ENCODE results near the gene BRWD1. TPM values are rescaled to one million over a fixed set of nuclear protein-coding genes. Genes with fewer than 3 reads are reported as not detected.

BRWD1 gene
- total and polyA plus RNA-seq, 2 of the 13 experiments (the other 11 are each of a cell fraction or from before 2014, with no cell fraction given): 13.9 to 28.0 TPM

GRCh38 chr21:39314143-39315027 lies 953 bp upstream of the BRWD1 start:
- peaks cover 25% of the 10 kb centered on the region for H4K20me1 ChIP-seq (ENCODE audit: insufficient read depth, low read length)
- CTCF ChIA-PET (ENCODE audit: low intra/inter-chr PET ratio, low total read pairs): interaction anchor here (2.2 kb wide), 1 partner anchor 74 kb away, joined by 10 read pairs; no protein-coding TSS in a partner anchor
- peak overlapping the region; percentile 61 to 76 (median 72) for H3K4me3 ChIP-seq (replicated peaks in 1 of 3; ENCODE audit: insufficient read depth in 1 of 3, low read depth in 2 of 3, low read length in 3 of 3)
- intact Hi-C loops (cut with micrococcal nuclease; ENCODE audit: unreplicated experiment): loop anchor here (2.0 kb wide), 1 partner anchor 74 kb away; no protein-coding TSS in a partner anchor
- ATAC-seq (peak; percentile 60), FAIRE-seq (peak; percentile 28), DNase-seq (ENCODE audit: low spot score) (peak; percentile 31)
- H2AFZ ChIP-seq (ENCODE audit: low read length): peak overlapping the region; percentile 80
- POLR2A ChIA-PET: interaction anchor here (0.6 to 5.0 kb wide), 8 partner anchors 12 to 131 kb away, joined by 3 to 47 read pairs (median 10); partner anchors contain the start of genes HMGN1 and PSMG1
- peak overlapping the region; percentile 92 for H3K9ac ChIP-seq (ENCODE audit: insufficient read depth, low read depth, low read length)
- peak overlapping the region; percentile 100 for H3K4me2 ChIP-seq (ENCODE audit: low read depth, low read length)
- in situ Hi-C loops (cut with HindIII; ENCODE audit: extremely low pct_ligation_motif_present, low pct_unique_long_range_greater_than_20kb): no loop called here
- H3K27me3 ChIP-seq (ENCODE audit: control insufficient read depth in 1 of 2, insufficient read depth in 2 of 2, low read length in 2 of 2): no peaks in the 10 kb centered on the region; a peak in 1 of 5 replicates
- H3K36me3 ChIP-seq (replicated peaks in 1 of 2; ENCODE audit: control insufficient read depth in 1 of 2, insufficient read depth in 2 of 2, low read length in 2 of 2): peaks cover 0 to 9% of the 10 kb centered on the region in 2 experiments; a peak in 2 of 5 replicates
- peaks cover 46% of the 10 kb centered on the region for H3K4me1 ChIP-seq (ENCODE audit: insufficient read depth, low read length)
- peaks cover 29% of the 10 kb centered on the region for H3K79me2 ChIP-seq (ENCODE audit: insufficient read depth, low read length)
- 3% methylated on average over 13 of the region's 43 CpGs for WGBS (ENCODE audit: low lambda C conversion rate)
- H3K9me3 ChIP-seq (ENCODE audit: low read length): no peaks in the 10 kb centered on the region
- TSS peak; percentile 78 for BruUV-seq (replicated peaks)
- peak overlapping the region; percentile 98 for H3K27ac ChIP-seq (ENCODE audit: extremely low read length, insufficient read depth, low read length)
- TF ChIP-seq JDP2 (CRISPR knock-in tag; IDR thresholded peaks at IDR 0.05; ENCODE audit: borderline replicate concordance) (no peak), HMGXB4 (CRISPR knock-in tag; IDR thresholded peaks at IDR 0.05; ENCODE audit: borderline replicate concordance in 1 of 2, low read depth in 1 of 2) (0 out of 4 replicates have a peak, but pooled peaks of 1 of the 2 experiments have one; percentile 11), TMF1 (CRISPR knock-in tag; IDR thresholded peaks at IDR 0.05; ENCODE audit: low read depth) (no peak), PTBP1 (IDR thresholded peaks at IDR 0.05; ENCODE audit: low read depth, low read length, poor library complexity, severe bottlenecking) (no peak), NFE2L1 (CRISPR knock-in tag; IDR thresholded peaks at IDR 0.05; ENCODE audit: borderline replicate concordance) (0 out of 2 replicates have a peak, but pooled peaks have one; percentile 32), IKZF1 (IDR thresholded peaks at IDR 0.05) (no peak), CHCHD3 (CRISPR knock-in tag; IDR thresholded peaks at IDR 0.05) (no peak), CCAR2 (optimal IDR thresholded peaks at IDR 0.05; ENCODE audit: low read depth, low read length) (no peak), KLF15 (CRISPR knock-in tag; IDR thresholded peaks at IDR 0.05; ENCODE audit: borderline replicate concordance) (no peak), ETV5 (CRISPR knock-in tag; IDR thresholded peaks at IDR 0.05; ENCODE audit: borderline replicate concordance) (no peak), ZNF761 (CRISPR knock-in tag; conservative IDR thresholded peaks at IDR 0.05) (no peak), KAT2B (IDR thresholded peaks at IDR 0.05; ENCODE audit: borderline replicate concordance, low read depth, low read length) (no peak), ZKSCAN5 (CRISPR knock-in tag; IDR thresholded peaks at IDR 0.05) (no peak), PRDM4 (CRISPR knock-in tag; IDR thresholded peaks at IDR 0.05; ENCODE audit: borderline replicate concordance) (no peak), ZNF567 (CRISPR knock-in tag; IDR thresholded peaks at IDR 0.05; ENCODE audit: borderline replicate concordance) (no peak), GMEB1 (CRISPR knock-in tag; IDR thresholded peaks at IDR 0.05; ENCODE audit: borderline replicate concordance) (no peak)
